Measurements from ENCODE around the gene VNN1. TPM values are rescaled to one million over a fixed set of nuclear protein-coding genes. Genes with fewer than 3 reads are reported as not detected.

The VNN1 gene
- total RNA-seq, 1 experiment from 2014 or later, result not detected

DNA sequence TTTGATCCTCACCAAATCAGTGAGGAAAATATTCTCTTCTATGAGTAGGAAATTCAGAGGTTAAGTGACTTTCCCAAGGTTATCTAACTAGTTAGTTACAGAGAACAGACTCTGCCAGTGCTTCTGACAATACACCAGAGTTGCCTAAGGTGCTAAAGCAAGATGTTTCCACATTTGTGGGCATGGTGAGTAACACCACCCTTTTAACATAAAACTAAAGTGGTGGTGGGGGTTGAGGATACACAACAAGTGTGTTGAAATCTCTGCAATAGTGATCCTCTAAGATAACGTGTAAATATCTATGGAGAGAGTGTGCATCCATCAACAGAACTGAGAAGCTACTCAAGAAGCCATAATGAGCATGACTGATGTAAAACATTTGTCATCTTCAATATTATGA lies 32.2 kb upstream of the VNN1 start:
- no peaks in the 10 kb centered on the region for H4K20me1 ChIP-seq (ENCODE audit: insufficient read depth)
- intact Hi-C loops (cut with micrococcal nuclease), result no loop called here
- H3K9ac ChIP-seq (ENCODE audit: low read length), result no peak overlapping the region
- H3K4me2 ChIP-seq (ENCODE audit: low read length), result no peak overlapping the region
- no peak overlapping the region for H3K27ac ChIP-seq (ENCODE audit: low read depth, low read length)
- H3K4me1 ChIP-seq (ENCODE audit: control insufficient read depth in 1 of 2, insufficient read depth in 2 of 2, low read length in 2 of 2), result no peaks in the 10 kb centered on the region
- ChIA-PET RAD21 (ENCODE audit: low non-redundant PET in 1 of 2, low total read pairs in 2 of 2, uncharacterized antibody in 2 of 2, unreplicated experiment in 2 of 2) (no interaction called here), POLR2A (no interaction called here), CTCF (no interaction called here)
- no TSS peak for BruUV-seq (replicated peaks)
- H3K9me2 ChIP-seq (ENCODE audit: insufficient read depth), result no peaks in the 10 kb centered on the region
- no peak for TF ChIP-seq JUND (IDR thresholded peaks at IDR 0.05)
- TF ChIP-seq POLR2AphosphoS5 (IDR thresholded peaks at IDR 0.05; ENCODE audit: low read depth, low read length), result no peak
- TF ChIP-seq, protein P1, sequence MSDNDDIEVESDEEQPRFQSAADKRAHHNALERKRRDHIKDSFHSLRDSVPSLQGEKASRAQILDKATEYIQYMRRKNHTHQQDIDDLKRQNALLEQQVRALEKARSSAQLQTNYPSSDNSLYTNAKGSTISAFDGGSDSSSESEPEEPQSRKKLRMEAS (IDR thresholded peaks at IDR 0.05), result no peak
- no peak for TF ChIP-seq SIN3A (IDR thresholded peaks at IDR 0.05; ENCODE audit: low read depth)
- TF ChIP-seq EZH2 (IDR thresholded peaks at IDR 0.05), result no peak
- TF ChIP-seq RAD21 (IDR thresholded peaks at IDR 0.05; ENCODE audit: low read depth), result no peak
- TF ChIP-seq, protein P2, sequence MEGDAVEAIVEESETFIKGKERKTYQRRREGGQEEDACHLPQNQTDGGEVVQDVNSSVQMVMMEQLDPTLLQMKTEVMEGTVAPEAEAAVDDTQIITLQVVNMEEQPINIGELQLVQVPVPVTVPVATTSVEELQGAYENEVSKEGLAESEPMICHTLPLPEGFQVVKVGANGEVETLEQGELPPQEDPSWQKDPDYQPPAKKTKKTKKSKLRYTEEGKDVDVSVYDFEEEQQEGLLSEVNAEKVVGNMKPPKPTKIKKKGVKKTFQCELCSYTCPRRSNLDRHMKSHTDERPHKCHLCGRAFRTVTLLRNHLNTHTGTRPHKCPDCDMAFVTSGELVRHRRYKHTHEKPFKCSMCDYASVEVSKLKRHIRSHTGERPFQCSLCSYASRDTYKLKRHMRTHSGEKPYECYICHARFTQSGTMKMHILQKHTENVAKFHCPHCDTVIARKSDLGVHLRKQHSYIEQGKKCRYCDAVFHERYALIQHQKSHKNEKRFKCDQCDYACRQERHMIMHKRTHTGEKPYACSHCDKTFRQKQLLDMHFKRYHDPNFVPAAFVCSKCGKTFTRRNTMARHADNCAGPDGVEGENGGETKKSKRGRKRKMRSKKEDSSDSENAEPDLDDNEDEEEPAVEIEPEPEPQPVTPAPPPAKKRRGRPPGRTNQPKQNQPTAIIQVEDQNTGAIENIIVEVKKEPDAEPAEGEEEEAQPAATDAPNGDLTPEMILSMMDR (IDR thresholded peaks at IDR 0.05 in 2 of 3, conservative IDR thresholded peaks at IDR 0.05 in 1 of 3; ENCODE audit: borderline replicate concordance in 1 of 3, insufficient read depth in 1 of 3, low read depth in 2 of 3, low read length in 2 of 3), result no peak
- TF ChIP-seq, protein P3, sequence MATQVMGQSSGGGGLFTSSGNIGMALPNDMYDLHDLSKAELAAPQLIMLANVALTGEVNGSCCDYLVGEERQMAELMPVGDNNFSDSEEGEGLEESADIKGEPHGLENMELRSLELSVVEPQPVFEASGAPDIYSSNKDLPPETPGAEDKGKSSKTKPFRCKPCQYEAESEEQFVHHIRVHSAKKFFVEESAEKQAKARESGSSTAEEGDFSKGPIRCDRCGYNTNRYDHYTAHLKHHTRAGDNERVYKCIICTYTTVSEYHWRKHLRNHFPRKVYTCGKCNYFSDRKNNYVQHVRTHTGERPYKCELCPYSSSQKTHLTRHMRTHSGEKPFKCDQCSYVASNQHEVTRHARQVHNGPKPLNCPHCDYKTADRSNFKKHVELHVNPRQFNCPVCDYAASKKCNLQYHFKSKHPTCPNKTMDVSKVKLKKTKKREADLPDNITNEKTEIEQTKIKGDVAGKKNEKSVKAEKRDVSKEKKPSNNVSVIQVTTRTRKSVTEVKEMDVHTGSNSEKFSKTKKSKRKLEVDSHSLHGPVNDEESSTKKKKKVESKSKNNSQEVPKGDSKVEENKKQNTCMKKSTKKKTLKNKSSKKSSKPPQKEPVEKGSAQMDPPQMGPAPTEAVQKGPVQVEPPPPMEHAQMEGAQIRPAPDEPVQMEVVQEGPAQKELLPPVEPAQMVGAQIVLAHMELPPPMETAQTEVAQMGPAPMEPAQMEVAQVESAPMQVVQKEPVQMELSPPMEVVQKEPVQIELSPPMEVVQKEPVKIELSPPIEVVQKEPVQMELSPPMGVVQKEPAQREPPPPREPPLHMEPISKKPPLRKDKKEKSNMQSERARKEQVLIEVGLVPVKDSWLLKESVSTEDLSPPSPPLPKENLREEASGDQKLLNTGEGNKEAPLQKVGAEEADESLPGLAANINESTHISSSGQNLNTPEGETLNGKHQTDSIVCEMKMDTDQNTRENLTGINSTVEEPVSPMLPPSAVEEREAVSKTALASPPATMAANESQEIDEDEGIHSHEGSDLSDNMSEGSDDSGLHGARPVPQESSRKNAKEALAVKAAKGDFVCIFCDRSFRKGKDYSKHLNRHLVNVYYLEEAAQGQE (IDR thresholded peaks at IDR 0.05; ENCODE audit: low read depth), result no peak
- no peak for TF ChIP-seq POLR2A (IDR thresholded peaks at IDR 0.05; ENCODE audit: borderline replicate concordance, extremely low read depth, insufficient read depth, insufficient read length)
- TF ChIP-seq EZH2phosphoT487 (IDR thresholded peaks at IDR 0.05; ENCODE audit: borderline replicate concordance), result no peak
- no peaks in the 10 kb centered on the region for H3K36me3 ChIP-seq (ENCODE audit: control insufficient read depth in 1 of 2, insufficient read depth in 2 of 2, low read length in 2 of 2)
- H3K9me3 ChIP-seq (ENCODE audit: control insufficient read depth in 1 of 2, insufficient read depth in 1 of 2, low read depth in 1 of 2, low read length in 2 of 2), result no peaks in the 10 kb centered on the region
- H3K27me3 ChIP-seq (ENCODE audit: insufficient read depth, low read length), result no peaks in the 10 kb centered on the region
- DNase-seq (ENCODE audit: low read depth, low spot score) (no peak), ATAC-seq (no peak)
- H3K4me3 ChIP-seq (replicated peaks in 1 of 2; ENCODE audit: low read depth in 1 of 2, low read length in 2 of 2), result no peak overlapping the region
- H2AFZ ChIP-seq (ENCODE audit: low read depth, low read length, poor library complexity, severe bottlenecking), result no peak overlapping the region
- H3K79me2 ChIP-seq (ENCODE audit: insufficient read depth, low read length), result no peaks in the 10 kb centered on the region

All from HCT116 (cell line).